SK-N-SH (cell line): Measurements from ENCODE around the gene SRSF12.

ENCODE experiments used
- EZH2phosphoT487 ChIP-seq: fragments of 200-600 bp; sonication (generic); IDR thresholded peaks from 2 replicates; pipeline ENCODE4 v1.6.1; 2017; ENCODE audit warnings: low read depth, mixed run types, mild to moderate bottlenecking, antibody characterized with exemption, moderate library complexity, borderline replicate concordance
- FOXM1 ChIP-seq: IDR thresholded peaks from 2 replicates; pipeline ENCODE4 v1.4.0; 2012; ENCODE audit warnings: low read depth, mild to moderate bottlenecking
- GATA2 ChIP-seq: sonication (generic); formaldehyde crosslinking; IDR thresholded peaks from 2 replicates; pipeline ENCODE4 v1.5.0; 2020; ENCODE audit warnings: mild to moderate bottlenecking, missing genetic modification reagents
- JUND ChIP-seq: IDR thresholded peaks from 2 replicates; pipeline ENCODE4 v1.4.0; 2012
- NFIC ChIP-seq: IDR thresholded peaks from 2 replicates; pipeline ENCODE4 v1.4.0; 2012; ENCODE audit warnings: borderline replicate concordance
- RCOR1 ChIP-seq: fragments of 150-350 bp; IDR thresholded peaks from 2 replicates; pipeline ENCODE4 v1.6.1; 2017; ENCODE audit warnings: antibody characterized with exemption, low read length
- RXRA ChIP-seq: IDR thresholded peaks from 2 replicates; pipeline ENCODE4 v1.4.0; 2012; ENCODE audit warnings: low read depth, mild to moderate bottlenecking, borderline replicate concordance
- TAF1 ChIP-seq: IDR thresholded peaks from 2 replicates; pipeline ENCODE4 v1.6.1; 2012; ENCODE audit warnings: low read depth, mild to moderate bottlenecking, low read length, moderate library complexity, borderline replicate concordance
- YY1 ChIP-seq: IDR thresholded peaks from 2 replicates; pipeline ENCODE4 v1.4.0; 2012; ENCODE audit warnings: low read depth, mild to moderate bottlenecking
- TF ChIP-seq, protein P1 (sequence below): fragments of 200-600 bp; sonication (generic); IDR thresholded peaks from 2 replicates; pipeline ENCODE4 v1.6.1; 2017; ENCODE audit warnings: antibody characterized with exemption, mild to moderate bottlenecking, moderate library complexity
- TF ChIP-seq, protein P2 (sequence below): IDR thresholded peaks from 2 replicates; pipeline ENCODE4 v1.6.1; 2012; ENCODE audit warnings: mild to moderate bottlenecking, low read depth, low read length, moderate library complexity

DNA sequence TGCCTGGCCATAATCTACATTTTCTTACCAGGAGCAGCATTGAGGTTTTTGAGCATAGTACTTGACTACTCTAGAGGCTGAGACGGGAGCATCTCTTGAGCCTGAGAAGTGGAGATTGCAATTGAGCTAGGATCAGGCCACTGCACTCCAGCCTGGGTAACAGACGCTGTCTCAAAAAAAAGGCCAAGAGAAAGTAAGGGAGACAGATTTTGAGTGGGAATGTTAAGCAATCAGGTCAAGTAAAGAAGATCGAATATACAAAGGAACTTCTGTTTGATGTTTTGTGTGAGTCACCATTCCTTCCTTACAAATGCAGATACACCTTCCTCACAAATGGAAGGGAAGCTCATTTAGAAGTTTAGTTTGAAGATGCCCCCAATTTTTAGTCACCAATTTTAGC is 32.9 kb downstream of the SRSF12 start:
- TF ChIP-seq, protein P1, sequence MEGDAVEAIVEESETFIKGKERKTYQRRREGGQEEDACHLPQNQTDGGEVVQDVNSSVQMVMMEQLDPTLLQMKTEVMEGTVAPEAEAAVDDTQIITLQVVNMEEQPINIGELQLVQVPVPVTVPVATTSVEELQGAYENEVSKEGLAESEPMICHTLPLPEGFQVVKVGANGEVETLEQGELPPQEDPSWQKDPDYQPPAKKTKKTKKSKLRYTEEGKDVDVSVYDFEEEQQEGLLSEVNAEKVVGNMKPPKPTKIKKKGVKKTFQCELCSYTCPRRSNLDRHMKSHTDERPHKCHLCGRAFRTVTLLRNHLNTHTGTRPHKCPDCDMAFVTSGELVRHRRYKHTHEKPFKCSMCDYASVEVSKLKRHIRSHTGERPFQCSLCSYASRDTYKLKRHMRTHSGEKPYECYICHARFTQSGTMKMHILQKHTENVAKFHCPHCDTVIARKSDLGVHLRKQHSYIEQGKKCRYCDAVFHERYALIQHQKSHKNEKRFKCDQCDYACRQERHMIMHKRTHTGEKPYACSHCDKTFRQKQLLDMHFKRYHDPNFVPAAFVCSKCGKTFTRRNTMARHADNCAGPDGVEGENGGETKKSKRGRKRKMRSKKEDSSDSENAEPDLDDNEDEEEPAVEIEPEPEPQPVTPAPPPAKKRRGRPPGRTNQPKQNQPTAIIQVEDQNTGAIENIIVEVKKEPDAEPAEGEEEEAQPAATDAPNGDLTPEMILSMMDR, result no peak
- TF ChIP-seq EZH2phosphoT487 (no peak), TAF1 (no peak), JUND (no peak), RXRA (no peak), FOXM1 (no peak), NFIC (no peak), YY1 (no peak), RCOR1 (no peak), GATA2 (CRISPR knock-in tag) (no peak)
- TF ChIP-seq, protein P2, sequence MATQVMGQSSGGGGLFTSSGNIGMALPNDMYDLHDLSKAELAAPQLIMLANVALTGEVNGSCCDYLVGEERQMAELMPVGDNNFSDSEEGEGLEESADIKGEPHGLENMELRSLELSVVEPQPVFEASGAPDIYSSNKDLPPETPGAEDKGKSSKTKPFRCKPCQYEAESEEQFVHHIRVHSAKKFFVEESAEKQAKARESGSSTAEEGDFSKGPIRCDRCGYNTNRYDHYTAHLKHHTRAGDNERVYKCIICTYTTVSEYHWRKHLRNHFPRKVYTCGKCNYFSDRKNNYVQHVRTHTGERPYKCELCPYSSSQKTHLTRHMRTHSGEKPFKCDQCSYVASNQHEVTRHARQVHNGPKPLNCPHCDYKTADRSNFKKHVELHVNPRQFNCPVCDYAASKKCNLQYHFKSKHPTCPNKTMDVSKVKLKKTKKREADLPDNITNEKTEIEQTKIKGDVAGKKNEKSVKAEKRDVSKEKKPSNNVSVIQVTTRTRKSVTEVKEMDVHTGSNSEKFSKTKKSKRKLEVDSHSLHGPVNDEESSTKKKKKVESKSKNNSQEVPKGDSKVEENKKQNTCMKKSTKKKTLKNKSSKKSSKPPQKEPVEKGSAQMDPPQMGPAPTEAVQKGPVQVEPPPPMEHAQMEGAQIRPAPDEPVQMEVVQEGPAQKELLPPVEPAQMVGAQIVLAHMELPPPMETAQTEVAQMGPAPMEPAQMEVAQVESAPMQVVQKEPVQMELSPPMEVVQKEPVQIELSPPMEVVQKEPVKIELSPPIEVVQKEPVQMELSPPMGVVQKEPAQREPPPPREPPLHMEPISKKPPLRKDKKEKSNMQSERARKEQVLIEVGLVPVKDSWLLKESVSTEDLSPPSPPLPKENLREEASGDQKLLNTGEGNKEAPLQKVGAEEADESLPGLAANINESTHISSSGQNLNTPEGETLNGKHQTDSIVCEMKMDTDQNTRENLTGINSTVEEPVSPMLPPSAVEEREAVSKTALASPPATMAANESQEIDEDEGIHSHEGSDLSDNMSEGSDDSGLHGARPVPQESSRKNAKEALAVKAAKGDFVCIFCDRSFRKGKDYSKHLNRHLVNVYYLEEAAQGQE, result no peak
